H7 (cell line): Measurements from ENCODE around the gene MXRA8. TPM values are rescaled to one million over a fixed set of nuclear protein-coding genes. Genes with fewer than 3 reads are reported as not detected.

Experiments used
- DNase-seq: peaks from one replicate; pipeline ENCODE4 v3.0.0; 2012
- H3K27me3 ChIP-seq: 2 replicates; pipeline ENCODE4 v1.6.0; 2011; ENCODE audit warnings: mild to moderate bottlenecking, low read length; ENCODE audit not compliant: control insufficient read depth, insufficient read depth
- H3K36me3 ChIP-seq: replicated peaks from 2 replicates; pipeline ENCODE4 v1.5.1; 2011; ENCODE audit warnings: low read length; ENCODE audit not compliant: control insufficient read depth, insufficient read depth
- H3K4me3 ChIP-seq: 2 replicates; pipeline ENCODE4 v1.5.1; 2011; ENCODE audit warnings: low read depth, mild to moderate bottlenecking, control low read depth, low read length, moderate library complexity; ENCODE audit not compliant: insufficient read depth
- total RNA-seq: library from RNA; depleted of rRNA; stranded (reverse); fragments of >200 nt; shearing (Covaris generic); gene quantifications from 2 replicates; pipeline ENCODE4 v1.2.3, GENCODE V29; 2014; rRNA removed

The MXRA8 gene
- total RNA-seq, 1 experiment from 2014 or later: 80.1 TPM

GRCh38 chr1:1304331-1305299 is 53.7 kb downstream of the MXRA8 start:
- Histone ChIP-seq H3K36me3 (no peaks in the 10 kb centered on the region), H3K4me3 (peak overlapping the region; percentile 16; the same call in 1 of the 2 replicates), H3K27me3 (no peaks in the 10 kb centered on the region; the same call in 1 of the 2 replicates)
- peak; percentile 93 for DNase-seq

DNA sequence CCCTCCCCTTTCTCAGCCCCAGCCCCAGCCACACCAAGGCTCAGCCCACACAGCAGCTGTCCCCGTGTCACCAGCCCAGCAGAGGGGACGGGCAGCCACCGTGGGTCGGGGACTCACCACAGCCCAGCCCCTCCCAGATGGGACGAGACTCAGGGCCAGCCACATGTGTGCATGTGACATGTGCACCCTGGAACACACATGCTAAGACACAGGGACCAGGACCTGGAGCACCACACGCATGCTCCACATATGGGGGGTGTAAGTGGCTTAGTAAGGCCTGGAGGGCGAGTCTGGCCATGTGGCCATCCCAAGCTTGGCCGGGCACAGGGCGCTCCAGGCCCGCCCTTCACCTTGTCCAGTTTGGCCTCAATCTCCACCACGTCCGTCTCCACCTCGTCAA is 54.6 kb downstream of the MXRA8 start:
- no peaks in the 10 kb centered on the region for H3K27me3 ChIP-seq
- H3K4me3 ChIP-seq: no peak overlapping the region
- no peak for DNase-seq
- H3K36me3 ChIP-seq: no peaks in the 10 kb centered on the region

GRCh38 chr1:1302951-1303509 is 55.3 kb downstream of the MXRA8 start:
- Histone ChIP-seq H3K27me3 (no peaks in the 10 kb centered on the region), H3K4me3 (no peak overlapping the region), H3K36me3 (no peaks in the 10 kb centered on the region)
- DNase-seq: peak; percentile 64

Other genes with a start within 250 kb of the MXRA8 start
- gene C1orf159, start 242.5 kb downstream of the MXRA8 start, total RNA-seq: 29.3 and 32.0 TPM in 2 replicates
- gene TTLL10, start 184.7 kb downstream of the MXRA8 start, total RNA-seq: not detected in 2 replicates
- not detected in 2 replicates for gene TNFRSF18, start 152.0 kb downstream of the MXRA8 start, total RNA-seq
- 0.07 and 0.89 TPM in 2 replicates for gene TNFRSF4, start 144.4 kb downstream of the MXRA8 start, total RNA-seq
- 102 and 127 TPM in 2 replicates for gene SDF4, start 126.6 kb downstream of the MXRA8 start, total RNA-seq
- gene B3GALT6, start 126.3 kb downstream of the MXRA8 start, total RNA-seq: 40.3 and 47.2 TPM in 2 replicates
- gene C1QTNF12, start 111.8 kb downstream of the MXRA8 start, total RNA-seq: 3.6 and 6.3 TPM in 2 replicates
- gene UBE2J2, start 84.7 kb downstream of the MXRA8 start, total RNA-seq: 81.8 and 105 TPM in 2 replicates
- gene SCNN1D, start 78.1 kb downstream of the MXRA8 start, total RNA-seq: 4.0 and 10.2 TPM in 2 replicates
- gene ACAP3, start 50.6 kb downstream of the MXRA8 start, total RNA-seq: 55.7 and 55.9 TPM in 2 replicates
- 93.5 and 98.6 TPM in 2 replicates for gene PUSL1, start 50.0 kb downstream of the MXRA8 start, total RNA-seq
- gene INTS11, start 33.9 kb downstream of the MXRA8 start, total RNA-seq: 169 and 189 TPM in 2 replicates
- gene CPTP, start 33.8 kb downstream of the MXRA8 start, total RNA-seq: 25.0 and 27.7 TPM in 2 replicates
- 0.14 TPM in 1 of 2 replicates, not detected in the other for gene TAS1R3, start 27.3 kb downstream of the MXRA8 start, total RNA-seq
- 189 and 191 TPM in 2 replicates for gene DVL1, start 9.1 kb downstream of the MXRA8 start, total RNA-seq
- 275 and 320 TPM in 2 replicates for gene AURKAIP1, start 16.7 kb upstream of the MXRA8 start, total RNA-seq
- 147 and 200 TPM in 2 replicates for gene CCNL2, start 40.8 kb upstream of the MXRA8 start, total RNA-seq
- gene MRPL20, start 48.7 kb upstream of the MXRA8 start, total RNA-seq: 184 and 267 TPM in 2 replicates
- gene ANKRD65, start 62.7 kb upstream of the MXRA8 start, total RNA-seq: 0.67 TPM in 1 of 2 replicates, not detected in the other
- 32.1 and 37.1 TPM in 2 replicates for gene VWA1, start 77.1 kb upstream of the MXRA8 start, total RNA-seq
- 0.14 and 0.74 TPM in 2 replicates for gene ATAD3C, start 91.1 kb upstream of the MXRA8 start, total RNA-seq
- 43.5 and 44.1 TPM in 2 replicates for gene ATAD3B, start 113.2 kb upstream of the MXRA8 start, total RNA-seq
- 105 and 113 TPM in 2 replicates for gene ATAD3A, start 153.6 kb upstream of the MXRA8 start, total RNA-seq
- gene TMEM240, start 182.1 kb upstream of the MXRA8 start, total RNA-seq: 13.6 and 14.3 TPM in 2 replicates
- 80.7 and 94.3 TPM in 2 replicates for gene SSU72, start 216.3 kb upstream of the MXRA8 start, total RNA-seq
- 25.6 and 32.7 TPM in 2 replicates for gene FNDC10, start 241.6 kb upstream of the MXRA8 start, total RNA-seq